OCI-LY3 (cell line): ENCODE data around the gene DERA.

Experiments
- CTCF ChIP-seq: fragments of 200-600, 300-600 bp; sonication (generic); IDR thresholded peaks from 2 replicates; pipeline ENCODE4 v1.5.1; 2014; ENCODE audit warnings: antibody characterized with exemption, low read length, low read depth
- EZH2phosphoT487 ChIP-seq: fragments of 200-600 bp; shearing (Covaris generic); IDR thresholded peaks from 2 replicates; pipeline ENCODE4 v1.6.1; 2018; ENCODE audit warnings: antibody characterized with exemption, mixed run types, low read depth

- no peak for TF ChIP-seq CTCF
- no peak for TF ChIP-seq EZH2phosphoT487
Measured at GRCh38 chr12:15988983-15989755, 78.0 kb downstream of the DERA start.
